SK-N-SH (cell line): ENCODE data around the gene GNAS-AS1. TPM values are rescaled to one million over a fixed set of nuclear protein-coding genes. Genes with fewer than 3 reads are reported as not detected.
A peak's percentile ranks its signal among the peaks of the same experiment; 100 is the strongest.

Experiments used
- CTCF ChIA-PET: fragments of 300-600, 350-600 bp; formaldehyde crosslinking; extraction: SDS; loops from one replicate; lab custom pipeline; 2021; lab: Yijun Ruan, JAX
- POLR2A ChIA-PET: fragments of 350-600 bp; sonication (Branson Sonifier 250); formaldehyde crosslinking; extraction: SDS; loops from one replicate; lab custom pipeline; 2020; ENCODE audit warnings: antibody characterized with exemption, inconsistent platforms; lab: Yijun Ruan, JAX
- DNase-seq: peaks from one replicate; pipeline ENCODE4 v3.0.0; 2012
- H2AFZ ChIP-seq: fragments of 200-600 bp; sonication (generic); 2 replicates; pipeline ENCODE4 v1.8.1; 2016; ENCODE audit warnings: antibody characterized with exemption, mild to moderate bottlenecking, low read depth
- H3F3A ChIP-seq: fragments of 200-600 bp; sonication (generic); replicated peaks from 2 replicates; pipeline ENCODE3; 2016; ENCODE audit warnings: antibody characterized with exemption, mild to moderate bottlenecking; ENCODE audit not compliant: insufficient read depth
- H3K27ac ChIP-seq, 2 experiments: fragments of 200-500 bp in 1 of 2; fragments of 200-600 bp in 1 of 2; sonication (Bioruptor generic) in 1 of 2; sonication (generic), shearing (Covaris generic) in 1 of 2; 2 replicates each; pipeline versions ENCODE4 v1.5.1 to v1.6.1; 2014 to 2016; ENCODE audit warnings: low read depth in 2 of 2, inconsistent platforms in 1 of 2, low read length in 1 of 2, mild to moderate bottlenecking in 1 of 2, mixed read lengths in 1 of 2
- H3K27me3 ChIP-seq: fragments of 200-600 bp; sonication (generic), shearing (Covaris generic); 2 replicates; pipeline ENCODE4 v1.6.1; 2016; ENCODE audit warnings: mixed run types; ENCODE audit not compliant: insufficient read depth
- H3K36me3 ChIP-seq, 2 experiments: fragments of 200-500 bp in 1 of 2; fragments of 200-600 bp in 1 of 2; sonication (Bioruptor generic) in 1 of 2; sonication (generic) in 1 of 2; replicated peaks in 1 of 2; 2 replicates each; pipeline versions ENCODE3 to v1.5.1; 2014 to 2016; ENCODE audit warnings: low read length in 1 of 2, mild to moderate bottlenecking in 1 of 2; ENCODE audit not compliant: insufficient read depth in 2 of 2, control insufficient read depth in 1 of 2
- H3K4me1 ChIP-seq, 2 experiments: fragments of 200-500 bp in 1 of 2; fragments of 200-600 bp in 1 of 2; sonication (Bioruptor generic) in 1 of 2; sonication (generic), shearing (Covaris generic) in 1 of 2; 2 replicates each; pipeline versions ENCODE4 v1.5.1 to v1.6.1; 2014 to 2016; ENCODE audit warnings: low read depth in 1 of 2, low read length in 1 of 2, mixed run types in 1 of 2; ENCODE audit not compliant: insufficient read depth in 2 of 2, control insufficient read depth in 1 of 2
- H3K4me2 ChIP-seq: fragments of 200-600 bp; sonication (generic), shearing (Covaris generic); 2 replicates; pipeline ENCODE4 v1.6.1; 2017; ENCODE audit warnings: mixed run types
- H3K4me3 ChIP-seq, 2 experiments: fragments of 200-500 bp in 1 of 2; fragments of 200-600 bp in 1 of 2; sonication (Bioruptor generic) in 1 of 2; sonication (generic), shearing (Covaris generic) in 1 of 2; 2 replicates each; pipeline versions ENCODE4 v1.5.1 to v1.8.1; 2014 to 2016; ENCODE audit warnings: low read depth in 2 of 2, inconsistent platforms in 1 of 2, low read length in 1 of 2, mild to moderate bottlenecking in 1 of 2, mixed read lengths in 1 of 2, moderate library complexity in 1 of 2
- H3K79me2 ChIP-seq: fragments of 200-600 bp; sonication (generic); 2 replicates; pipeline ENCODE4 v1.8.1; 2017; ENCODE audit warnings: mild to moderate bottlenecking; ENCODE audit not compliant: insufficient read depth
- H3K9ac ChIP-seq: fragments of 200-600 bp; sonication (generic); 2 replicates; pipeline ENCODE4 v1.6.1; 2017; ENCODE audit warnings: mixed run types
- H3K9me2 ChIP-seq: fragments of 200-600 bp; sonication (generic); 2 replicates; pipeline ENCODE4 v1.6.1; 2017; ENCODE audit warnings: mixed run types
- H3K9me3 ChIP-seq: fragments of 200-600 bp; sonication (generic); 2 replicates; pipeline ENCODE4 v1.6.1; 2017; ENCODE audit warnings: mixed run types, mild to moderate bottlenecking, moderate library complexity
- H4K20me1 ChIP-seq: fragments of 200-600 bp; sonication (generic); 2 replicates; pipeline ENCODE4 v1.6.1; 2017; ENCODE audit warnings: mild to moderate bottlenecking, mixed run types; ENCODE audit not compliant: insufficient read depth
- CHD2 ChIP-seq: fragments of 150-350 bp; IDR thresholded peaks from 2 replicates; pipeline ENCODE4 v1.6.1; 2018; ENCODE audit warnings: low read length; ENCODE audit not compliant: partially characterized antibody
- EP300 ChIP-seq, 2 experiments: IDR thresholded peaks; 2 replicates each; pipeline versions ENCODE4 v1.4.0 to v1.6.1; 2012; ENCODE audit warnings: borderline replicate concordance in 1 of 2, low read depth in 1 of 2, low read length in 1 of 2
- EZH2phosphoT487 ChIP-seq: fragments of 200-600 bp; sonication (generic); IDR thresholded peaks from 2 replicates; pipeline ENCODE4 v1.6.1; 2017; ENCODE audit warnings: low read depth, mixed run types, mild to moderate bottlenecking, antibody characterized with exemption, moderate library complexity, borderline replicate concordance
- FOSL2 ChIP-seq: IDR thresholded peaks from 2 replicates; pipeline ENCODE4 v1.4.0; 2012; ENCODE audit warnings: low read depth, mild to moderate bottlenecking, moderate library complexity, borderline replicate concordance
- FOXJ3 ChIP-seq: sonication (generic); formaldehyde crosslinking; IDR thresholded peaks from 2 replicates; pipeline ENCODE4 v1.5.1; 2020; ENCODE audit warnings: mild to moderate bottlenecking, missing genetic modification reagents
- GABPA ChIP-seq: IDR thresholded peaks from 2 replicates; pipeline ENCODE4 v1.4.0; 2012; ENCODE audit warnings: low read depth, mild to moderate bottlenecking
- JUND ChIP-seq: IDR thresholded peaks from 2 replicates; pipeline ENCODE4 v1.4.0; 2012
- MXI1 ChIP-seq: IDR thresholded peaks from 2 replicates; pipeline ENCODE4 v1.6.1; 2012; ENCODE audit warnings: mild to moderate bottlenecking, low read depth, low read length, improper control_type of control experiment
- PBX3 ChIP-seq: IDR thresholded peaks from 2 replicates; pipeline ENCODE4; 2012
- POLR2AphosphoS5 ChIP-seq: IDR thresholded peaks from 2 replicates; pipeline ENCODE4 v1.6.1; 2012; ENCODE audit warnings: low read depth, low read length
- RAD21 ChIP-seq: IDR thresholded peaks from 2 replicates; pipeline ENCODE4 v1.6.1; 2012; ENCODE audit warnings: mild to moderate bottlenecking, low read length
- SIN3A ChIP-seq: IDR thresholded peaks from 2 replicates; pipeline ENCODE4 v1.6.1; 2012; ENCODE audit warnings: low read depth, mild to moderate bottlenecking, low read length, moderate library complexity, borderline replicate concordance
- SMC3 ChIP-seq: IDR thresholded peaks from 2 replicates; pipeline ENCODE4 v1.6.1; 2012; ENCODE audit warnings: low read depth, low read length, improper control_type of control experiment
- TEAD4 ChIP-seq: IDR thresholded peaks from 2 replicates; pipeline ENCODE4 v1.4.0; 2012; ENCODE audit warnings: mild to moderate bottlenecking, borderline replicate concordance; ENCODE audit not compliant: insufficient read depth
- WGBS: methylation state at CpG from one replicate; pipeline ENCODE4 v1.1.6; 2017; ENCODE audit warnings: low lambda C conversion rate; 5-methylcytosine and 5-hydroxymethylcytosine counted together
- polyA plus RNA-seq, 3 experiments: library from polyadenylated mRNA; depleted of rRNA; stranded (reverse); fragments of >200 nt; gene quantifications; 2 replicates each; pipeline ENCODE4 v1.2.3, GENCODE V29; 2012

Gene GNAS-AS1
- polyA plus RNA-seq, 1 of the 3 experiments (the other 2 are of a cell fraction), result 1.5 TPM

- Histone ChIP-seq H3K27ac (peak overlapping the region; percentile 29 to 99; a peak in 3 of 4 replicates), H3K9me2 (no peaks in the 10 kb centered on the region), H3K36me3 (no peaks in the 10 kb centered on the region), H3K9me3 (no peaks in the 10 kb centered on the region), H2AFZ (peak overlapping the region; percentile 67), H3K4me3 (no peak overlapping the region), H4K20me1 (no peaks in the 10 kb centered on the region), H3F3A (peaks cover 4% of the 10 kb centered on the region), H3K79me2 (no peaks in the 10 kb centered on the region), H3K4me1 (peaks cover 0 to 59% of the 10 kb centered on the region in 2 experiments; a peak in 3 of 4 replicates), H3K9ac (no peak overlapping the region), H3K27me3 (no peaks in the 10 kb centered on the region), H3K4me2 (no peak overlapping the region)
- DNase-seq, result peak; percentile 17
- ChIA-PET CTCF (interaction anchor here (0.9 to 5.9 kb wide), 8 partner anchors 11 to 578 kb away, joined by 3 to 27 read pairs (median 5); partner anchors contain the start of gene ATP5F1E), POLR2A (interaction anchor here (0.6 to 1.1 kb wide), 4 partner anchors 12 to 607 kb away, joined by 3 to 5 read pairs (median 4); partner anchors contain the start of gene STX16)
- 81% methylated on average over 11 of the region's 11 CpGs for WGBS
- no peak for TF ChIP-seq SMC3
- no peak; the same call in 1 of the 2 replicates for TF ChIP-seq MXI1
- TF ChIP-seq PBX3, result no peak
- TF ChIP-seq JUND, result no peak
- TF ChIP-seq, all 33 proteins: peak for 0
Observed at GRCh38 chr20:58877050-58877975, 26.6 kb upstream of the GNAS-AS1 start.

GRCh38 chr20:58876437-58876836, 25.7 kb upstream of the GNAS-AS1 start:
- Histone ChIP-seq H4K20me1 (no peaks in the 10 kb centered on the region), H3K9ac (no peak overlapping the region), H3K4me2 (0 out of 2 replicates have a peak overlapping the region, but pooled peaks have one; percentile 59), H3K36me3 (no peaks in the 10 kb centered on the region), H3K9me3 (no peaks in the 10 kb centered on the region), H3K27ac (peak overlapping the region; percentile 75 to 99), H3K9me2 (no peaks in the 10 kb centered on the region), H3K27me3 (no peaks in the 10 kb centered on the region), H3F3A (peaks cover 4% of the 10 kb centered on the region), H2AFZ (peak overlapping the region; percentile 67), H3K79me2 (no peaks in the 10 kb centered on the region), H3K4me1 (peaks cover 0 to 57% of the 10 kb centered on the region in 2 experiments; a peak in 3 of 4 replicates), H3K4me3 (no peak overlapping the region)
- ChIA-PET CTCF (interaction anchor here (0.9 to 5.9 kb wide), 8 partner anchors 12 to 579 kb away, joined by 3 to 27 read pairs (median 5); partner anchors contain the start of gene ATP5F1E), POLR2A (interaction anchor here (0.6 kb wide), 1 partner anchor 608 kb away, joined by 3 read pairs; no protein-coding TSS in a partner anchor)
- WGBS, result 53% methylated on average over 7 of the region's 7 CpGs
- DNase-seq, result no peak
- TF ChIP-seq EP300 (IDR thresholded peaks at IDR 0.05; ENCODE audit: borderline replicate concordance in 1 of 2, low read depth in 1 of 2, low read length in 1 of 2) (no peak), RAD21 (no peak), FOSL2 (no peak), CHD2 (no peak), POLR2AphosphoS5 (no peak), SIN3A (no peak), MXI1 (no peak), EZH2phosphoT487 (no peak), GABPA (no peak), TEAD4 (no peak), PBX3 (no peak), FOXJ3 (no peak)
